NCI-H1092 (cell line): ENCODE measurements around the gene USP14.
"Not testable (repeated sequence)": the region's sequence is repeated elsewhere in the genome, so short reads cannot be mapped to it uniquely, and the experiment has no call there.

Source experiments
- DNase-seq: peaks from one replicate; lab custom pipeline; 2025; lab: John Stamatoyannopoulos, UW

USP14 gene

GRCh38 chr18:158128-159036, at the start of gene USP14:
Gene USP14, plus strand, starts transcription at chr18:158557. Its CDS starts 142 bp downstream, at chr18:158699.
- peak; percentile 88 for DNase-seq

GRCh38 chr18:108665-109063, 49.7 kb upstream of the USP14 start:
- DNase-seq, result not testable (repeated sequence)

- DNase-seq, result not testable (repeated sequence)
Measured at GRCh38 chr18:109130-109921, 49.0 kb upstream of the USP14 start.

GRCh38 chr18:109922-110261, 48.5 kb upstream of the USP14 start:
- DNase-seq, result not testable (repeated sequence)

GRCh38 chr18:110351-111201, 47.8 kb upstream of the USP14 start:
- not testable (repeated sequence) for DNase-seq

GRCh38 chr18:111306-112014, 46.9 kb upstream of the USP14 start:
- DNase-seq, result no peak

- not testable (repeated sequence) for DNase-seq
Measured at GRCh38 chr18:112015-112733, 46.2 kb upstream of the USP14 start.

GRCh38 chr18:120539-121260, 37.7 kb upstream of the USP14 start:
- DNase-seq, result not testable (repeated sequence)

- DNase-seq, result no peak
Measured at GRCh38 chr18:135045-135444, 23.3 kb upstream of the USP14 start.

GRCh38 chr18:136433-136832, 21.9 kb upstream of the USP14 start:
- DNase-seq, result no peak

GRCh38 chr18:137327-137726, 21.0 kb upstream of the USP14 start:
- no peak for DNase-seq

- DNase-seq, result no peak
Measured at GRCh38 chr18:140670-141266, 17.6 kb upstream of the USP14 start.

GRCh38 chr18:142624-143296, 15.6 kb upstream of the USP14 start:
- DNase-seq, result not testable (repeated sequence)

- no peak for DNase-seq
Measured at GRCh38 chr18:148841-149240, 9.5 kb upstream of the USP14 start.

- no peak for DNase-seq
Measured at GRCh38 chr18:154151-154550, 4.2 kb upstream of the USP14 start.

- no peak for DNase-seq
Measured at GRCh38 chr18:155688-156087, 2.7 kb upstream of the USP14 start.

- DNase-seq, result no peak
Measured at GRCh38 chr18:156514-157230, 1.7 kb upstream of the USP14 start.

- no peak for DNase-seq
Measured at GRCh38 chr18:159037-159652, 788 bp downstream of the USP14 start.
